ENCODE data around the gene C1orf174. TPM values are rescaled to one million over a fixed set of nuclear protein-coding genes. Genes with fewer than 3 reads are reported as not detected.
A peak's percentile ranks its signal among the peaks of the same experiment; 100 is the strongest.

The C1orf174 gene
- total and polyA plus RNA-seq, 4 donors, result 18.5 to 29.1 (median 25.5) TPM

DNA sequence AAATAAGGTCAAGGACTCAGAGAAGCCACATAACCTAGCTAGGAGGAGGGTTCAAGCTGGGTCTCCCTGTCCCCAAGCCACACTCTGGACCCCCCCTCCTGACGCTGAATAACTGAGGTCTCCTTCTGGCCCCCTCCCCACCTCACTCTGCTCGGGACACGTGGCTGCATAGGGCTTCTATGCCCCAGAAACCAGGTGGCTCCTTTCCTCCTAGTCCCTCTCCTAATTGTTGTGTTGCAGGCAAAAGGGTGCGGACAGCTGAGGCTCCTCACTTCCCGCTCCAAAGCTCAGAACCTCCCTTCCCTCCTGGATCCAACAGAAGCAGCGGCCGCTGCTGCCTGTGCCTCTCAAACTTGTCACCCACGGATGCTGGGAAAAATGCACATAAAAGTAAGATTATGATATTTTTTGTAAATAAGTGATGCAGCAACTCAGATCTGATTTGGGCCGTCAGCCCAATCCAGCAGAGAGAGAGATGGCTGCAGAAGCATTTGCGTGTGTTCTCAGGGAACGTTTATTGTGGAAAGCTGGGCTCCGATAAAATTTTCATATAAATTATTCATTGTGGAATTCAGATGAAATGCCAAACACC lies 40.8 kb upstream of the C1orf174 start:
- peak in 2 of 6 donors; percentile 58 to 91 for DNase-seq (ENCODE audit: low read depth in 4 of 6, low spot score in 6 of 6)
- Histone ChIP-seq H3K4me3 (ENCODE audit: low read depth, low read length) (no peak overlapping the region), H3K9me3 (ENCODE audit: control insufficient read depth, insufficient read depth, low read length) (peaks cover 2% of the 10 kb centered on the region), H3K36me3 (ENCODE audit: control insufficient read depth, insufficient read depth, low read length) (no peaks in the 10 kb centered on the region), H3K27ac (ENCODE audit: low read depth, low read length) (no peak overlapping the region), H3K4me1 (ENCODE audit: control insufficient read depth, insufficient read depth, low read length) (peaks cover 25% of the 10 kb centered on the region), H3K27me3 (ENCODE audit: control insufficient read depth, insufficient read depth, low read length) (no peaks in the 10 kb centered on the region)
- WGBS (ENCODE audit: insufficient coverage), result 51% methylated on average over 4 of the region's 12 CpGs

DNA sequence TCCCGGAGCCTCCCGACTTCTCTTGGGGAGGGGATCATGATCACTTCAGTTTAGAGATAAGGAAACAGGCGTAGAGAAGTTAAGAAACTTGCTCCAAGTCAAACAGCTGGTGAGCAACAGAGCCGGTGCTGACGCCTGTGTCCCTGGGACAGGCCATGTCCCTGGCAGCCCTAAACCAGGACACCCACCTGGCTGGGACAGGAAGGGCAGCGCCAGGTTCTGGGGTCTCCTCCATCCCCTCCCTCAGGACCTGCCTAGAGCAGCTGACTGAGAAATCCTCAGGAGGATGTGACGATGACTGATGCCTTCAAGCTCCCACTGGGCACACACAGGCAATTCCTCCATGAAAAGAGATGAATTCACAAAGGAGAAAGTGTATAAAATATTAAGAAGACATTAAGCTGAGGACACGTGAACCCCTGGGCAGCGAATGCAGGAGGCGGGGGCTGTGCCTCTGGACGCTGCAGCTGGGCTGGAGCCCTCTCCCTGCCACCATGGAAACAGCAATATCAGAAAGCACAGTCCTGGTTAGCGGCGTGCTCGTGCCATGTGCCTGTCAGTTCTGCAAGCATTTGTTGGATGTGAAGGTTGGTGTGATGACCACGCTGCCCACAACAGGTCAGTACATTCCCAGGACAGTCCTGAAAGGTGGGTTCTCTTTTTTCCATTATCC lies 40.1 kb upstream of the C1orf174 start:
- Histone ChIP-seq H3K4me3 (ENCODE audit: low read depth, low read length) (no peak overlapping the region), H3K27me3 (ENCODE audit: control insufficient read depth, insufficient read depth, low read length) (no peaks in the 10 kb centered on the region), H3K36me3 (ENCODE audit: control insufficient read depth, insufficient read depth, low read length) (no peaks in the 10 kb centered on the region), H3K9me3 (ENCODE audit: control insufficient read depth, insufficient read depth, low read length) (peaks cover 2% of the 10 kb centered on the region), H3K4me1 (ENCODE audit: control insufficient read depth, insufficient read depth, low read length) (peaks cover 22% of the 10 kb centered on the region), H3K27ac (ENCODE audit: low read depth, low read length) (no peak overlapping the region)
- DNase-seq (ENCODE audit: low read depth in 4 of 6, low spot score in 6 of 6), result peak in 2 of 6 donors; percentile 22 to 85
- WGBS (ENCODE audit: insufficient coverage), result 63% methylated on average over 10 of the region's 15 CpGs

DNA sequence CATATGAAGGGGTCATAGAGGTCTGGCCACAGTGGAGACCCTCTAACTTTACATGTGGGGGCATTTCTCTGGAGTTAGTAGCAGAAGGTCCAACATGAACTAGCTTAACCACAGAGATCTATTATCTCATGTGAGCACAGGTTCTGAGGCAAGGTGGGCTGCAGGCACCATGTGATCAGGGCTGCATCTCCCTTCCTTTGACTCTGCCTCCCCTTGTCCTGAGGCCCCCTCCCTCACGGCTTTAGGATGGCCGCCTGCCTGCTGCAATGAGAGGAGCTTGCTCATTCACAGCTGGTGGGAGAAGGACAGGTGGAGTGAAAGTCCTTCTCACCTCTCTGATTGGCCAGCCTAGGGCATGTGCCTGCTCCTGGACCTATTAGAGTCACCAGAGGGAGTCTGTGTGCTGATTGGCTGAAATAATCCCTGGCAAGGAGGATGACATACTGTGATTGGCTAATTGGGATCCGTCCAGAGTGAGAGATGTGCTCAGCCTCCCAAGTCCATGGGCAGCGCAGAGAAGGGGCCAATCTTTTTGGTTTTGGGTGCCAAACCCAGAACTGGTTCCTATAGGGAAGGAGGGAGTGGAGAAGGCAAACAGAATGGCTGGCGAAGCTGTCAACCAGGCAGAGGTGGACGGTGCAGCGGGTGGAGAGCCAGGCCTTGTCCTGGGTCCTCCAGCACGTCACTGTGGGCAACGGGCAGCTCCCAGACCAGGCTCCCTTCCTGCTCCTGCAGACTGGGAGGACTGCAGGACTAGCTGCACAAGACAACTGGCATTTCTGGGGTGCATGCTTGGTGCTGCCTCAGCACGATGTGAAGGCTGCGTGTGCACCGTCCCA lies 39.4 kb upstream of the C1orf174 start:
- Histone ChIP-seq H3K36me3 (ENCODE audit: control insufficient read depth, insufficient read depth, low read length) (no peaks in the 10 kb centered on the region), H3K27me3 (ENCODE audit: control insufficient read depth, insufficient read depth, low read length) (no peaks in the 10 kb centered on the region), H3K27ac (ENCODE audit: low read depth, low read length) (no peak overlapping the region), H3K9me3 (ENCODE audit: control insufficient read depth, insufficient read depth, low read length) (peaks cover 2% of the 10 kb centered on the region), H3K4me3 (ENCODE audit: low read depth, low read length) (no peak overlapping the region), H3K4me1 (ENCODE audit: control insufficient read depth, insufficient read depth, low read length) (peaks cover 22% of the 10 kb centered on the region)
- DNase-seq (ENCODE audit: low read depth in 4 of 6, low spot score in 6 of 6), result no peak
- 81% methylated on average over 10 of the region's 12 CpGs for WGBS (ENCODE audit: insufficient coverage)

DNA sequence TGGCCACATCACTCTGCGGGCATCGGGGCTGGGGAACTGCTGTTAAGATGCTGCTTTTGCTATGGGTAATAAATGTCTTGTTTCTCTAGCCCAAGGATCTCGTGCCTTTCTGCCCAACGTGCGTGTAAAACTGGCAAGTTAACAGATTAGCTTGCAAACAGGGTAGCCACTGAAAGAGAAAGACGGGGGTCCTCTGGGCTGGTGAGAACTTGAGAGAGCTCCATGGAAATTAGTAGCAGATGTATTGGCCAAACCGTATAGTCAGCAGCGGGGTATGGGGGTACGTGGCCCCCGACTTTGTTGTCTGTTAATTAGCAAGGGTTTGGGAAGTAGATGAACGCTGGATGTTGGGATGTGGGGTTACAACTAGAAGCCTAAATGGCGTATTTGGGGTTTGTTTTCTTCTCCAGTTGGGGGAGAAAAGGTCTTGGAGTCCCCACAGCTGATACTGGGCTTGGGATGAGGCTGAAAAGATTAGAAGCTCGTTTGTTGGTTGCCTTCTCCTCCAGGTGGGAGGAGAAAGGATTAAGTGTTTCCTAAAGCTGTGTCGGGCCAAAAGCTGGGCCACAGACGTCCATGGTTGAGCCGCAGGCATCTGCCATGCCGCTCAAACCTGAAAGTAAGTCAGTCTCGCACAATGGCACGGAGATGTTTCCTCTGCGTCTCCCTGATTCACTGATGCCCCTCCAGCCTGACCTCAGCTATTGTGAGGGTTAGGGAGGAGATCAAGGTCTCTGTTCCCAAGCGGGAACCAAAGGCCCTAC lies 32.3 kb upstream of the C1orf174 start:
- H3K27ac ChIP-seq (ENCODE audit: low read depth, low read length), result no peak overlapping the region
- H3K4me3 ChIP-seq (ENCODE audit: low read depth, low read length), result no peak overlapping the region
- no peaks in the 10 kb centered on the region for H3K36me3 ChIP-seq (ENCODE audit: control insufficient read depth, insufficient read depth, low read length)
- peaks cover 14% of the 10 kb centered on the region for H3K4me1 ChIP-seq (ENCODE audit: control insufficient read depth, insufficient read depth, low read length)
- DNase-seq (ENCODE audit: low read depth in 4 of 6, low spot score in 6 of 6), result no peak
- no peaks in the 10 kb centered on the region for H3K27me3 ChIP-seq (ENCODE audit: control insufficient read depth, insufficient read depth, low read length)
- WGBS (ENCODE audit: insufficient coverage), result 79% methylated on average over 20 of the region's 21 CpGs
- peaks cover 2% of the 10 kb centered on the region for H3K9me3 ChIP-seq (ENCODE audit: control insufficient read depth, insufficient read depth, low read length)

DNA sequence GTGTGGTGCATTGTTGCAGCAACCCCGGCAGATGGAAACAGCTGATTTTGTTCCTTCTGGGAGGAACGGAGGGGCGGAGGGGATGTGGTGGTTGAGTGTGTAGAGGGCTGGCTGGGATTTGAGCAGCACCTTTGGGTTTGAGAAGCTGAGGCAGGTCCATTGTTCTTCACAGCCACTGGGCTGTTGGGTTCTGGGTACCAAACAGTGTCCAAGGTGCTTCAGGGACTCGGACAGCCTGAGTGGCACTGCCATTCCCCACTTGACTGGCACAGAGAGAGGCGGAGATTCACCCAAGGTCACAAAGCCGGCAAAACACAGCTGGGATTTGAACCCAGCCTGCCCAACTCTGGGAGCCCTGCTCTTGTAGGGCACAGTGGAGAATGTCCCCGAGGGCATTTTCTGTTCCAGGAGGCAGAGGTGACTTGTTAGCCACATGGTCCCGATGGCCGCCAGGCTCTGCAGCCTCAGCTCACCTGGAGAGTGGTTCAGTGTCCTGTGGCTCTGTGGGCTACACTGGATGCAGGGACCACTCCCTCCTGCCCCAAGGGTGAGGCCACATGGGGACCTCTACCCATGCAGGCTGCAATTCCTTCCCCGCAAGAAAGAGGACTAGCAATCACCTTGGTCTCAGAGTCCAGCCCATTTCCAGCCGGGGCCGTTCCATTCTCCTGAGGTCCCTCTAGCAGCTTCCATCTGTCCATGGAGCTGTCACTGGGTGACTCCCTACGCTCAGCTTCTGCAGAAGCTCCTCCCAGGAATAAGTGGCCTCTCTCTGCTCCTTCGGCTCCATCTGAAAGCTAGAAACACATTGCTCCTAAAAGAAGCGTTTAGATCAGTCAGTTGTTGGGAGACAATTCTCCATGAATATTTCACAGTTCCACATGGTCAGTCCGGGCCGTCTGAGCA lies 31.2 kb upstream of the C1orf174 start:
- no peaks in the 10 kb centered on the region for H3K27me3 ChIP-seq (ENCODE audit: control insufficient read depth, insufficient read depth, low read length)
- no peak overlapping the region for H3K4me3 ChIP-seq (ENCODE audit: low read depth, low read length)
- 80% methylated on average over 14 of the region's 17 CpGs for WGBS (ENCODE audit: insufficient coverage)
- no peak overlapping the region for H3K27ac ChIP-seq (ENCODE audit: low read depth, low read length)
- no peaks in the 10 kb centered on the region for H3K9me3 ChIP-seq (ENCODE audit: control insufficient read depth, insufficient read depth, low read length)
- H3K4me1 ChIP-seq (ENCODE audit: control insufficient read depth, insufficient read depth, low read length), result peaks cover 14% of the 10 kb centered on the region
- no peak for DNase-seq (ENCODE audit: low read depth in 4 of 6, low spot score in 6 of 6)
- no peaks in the 10 kb centered on the region for H3K36me3 ChIP-seq (ENCODE audit: control insufficient read depth, insufficient read depth, low read length)

DNA sequence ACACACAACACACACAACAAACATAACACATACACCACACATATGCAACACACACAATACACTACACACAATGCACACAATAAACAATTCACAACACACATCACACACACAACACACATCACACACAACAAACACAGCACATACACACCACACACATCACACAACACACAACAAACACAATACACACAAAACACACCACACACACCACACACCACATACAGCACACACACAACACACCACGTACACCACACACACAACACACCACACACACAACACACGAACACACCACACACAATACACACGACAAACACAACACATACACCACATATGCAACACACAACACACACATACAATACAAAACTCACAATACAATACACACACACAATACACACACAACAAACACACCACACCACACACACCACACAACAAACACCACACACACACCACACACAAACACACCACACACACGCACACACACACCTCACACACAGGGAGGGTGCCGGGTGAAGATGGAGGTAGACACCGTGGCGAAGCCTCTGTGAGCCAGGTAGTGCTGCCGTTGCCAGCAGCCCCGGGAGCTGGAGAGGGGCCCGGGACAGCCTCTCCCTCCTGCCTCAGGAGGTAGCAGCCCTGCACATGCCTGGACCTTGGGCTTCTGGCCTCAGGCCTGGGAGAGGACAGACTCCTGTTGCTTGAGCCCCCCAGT lies 30.4 kb upstream of the C1orf174 start:
- Histone ChIP-seq H3K4me3 (ENCODE audit: low read depth, low read length) (no peak overlapping the region), H3K36me3 (ENCODE audit: control insufficient read depth, insufficient read depth, low read length) (no peaks in the 10 kb centered on the region), H3K27me3 (ENCODE audit: control insufficient read depth, insufficient read depth, low read length) (no peaks in the 10 kb centered on the region), H3K27ac (ENCODE audit: low read depth, low read length) (no peak overlapping the region), H3K4me1 (ENCODE audit: control insufficient read depth, insufficient read depth, low read length) (peaks cover 14% of the 10 kb centered on the region), H3K9me3 (ENCODE audit: control insufficient read depth, insufficient read depth, low read length) (no peaks in the 10 kb centered on the region)
- DNase-seq (ENCODE audit: low read depth in 4 of 6, low spot score in 6 of 6), result no peak
- 67% methylated on average over 8 of the region's 10 CpGs for WGBS (ENCODE audit: insufficient coverage)

DNA sequence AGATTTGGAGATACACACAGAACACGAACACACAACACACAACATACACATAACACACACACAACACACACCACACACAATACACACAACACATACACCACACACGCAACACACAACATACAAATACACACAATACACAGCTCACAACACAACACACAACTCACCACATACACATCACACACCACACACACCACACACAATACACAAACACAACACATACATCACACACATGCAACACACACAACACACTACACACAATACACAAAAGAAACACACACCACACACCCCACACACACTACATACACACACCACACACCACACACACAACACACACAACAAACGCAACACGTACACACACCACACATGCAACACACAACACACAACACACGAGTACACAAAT lies 29.1 kb upstream of the C1orf174 start:
- Histone ChIP-seq H3K9me3 (ENCODE audit: control insufficient read depth, insufficient read depth, low read length) (no peaks in the 10 kb centered on the region), H3K36me3 (ENCODE audit: control insufficient read depth, insufficient read depth, low read length) (no peaks in the 10 kb centered on the region), H3K4me1 (ENCODE audit: control insufficient read depth, insufficient read depth, low read length) (peaks cover 24% of the 10 kb centered on the region), H3K27me3 (ENCODE audit: control insufficient read depth, insufficient read depth, low read length) (no peaks in the 10 kb centered on the region), H3K27ac (ENCODE audit: low read depth, low read length) (no peak overlapping the region), H3K4me3 (ENCODE audit: low read depth, low read length) (no peak overlapping the region)
- 56% methylated on average over 5 of the region's 5 CpGs for WGBS (ENCODE audit: insufficient coverage)
- no peak for DNase-seq (ENCODE audit: low read depth in 4 of 6, low spot score in 6 of 6)

DNA sequence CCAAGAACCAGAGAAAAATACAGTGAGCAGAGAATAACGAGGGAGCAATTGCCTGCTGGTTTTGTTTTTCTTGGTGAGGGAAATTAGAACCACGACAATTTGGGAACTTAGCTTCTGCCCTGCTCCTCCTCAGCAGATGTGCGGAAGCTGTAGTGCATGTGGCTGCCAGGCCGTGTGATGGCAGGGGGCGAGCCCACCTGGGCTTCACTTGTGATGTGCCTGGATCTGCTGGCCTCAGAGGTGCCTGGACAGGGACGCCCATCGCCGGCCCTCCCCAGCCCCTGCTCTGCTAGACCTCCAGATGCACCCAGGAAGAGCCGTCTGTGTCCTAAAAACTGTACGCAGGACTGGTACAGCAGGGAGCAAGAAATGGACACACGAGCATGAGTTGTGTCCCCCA lies 28.5 kb upstream of the C1orf174 start:
- Histone ChIP-seq H3K27ac (ENCODE audit: low read depth, low read length) (no peak overlapping the region), H3K4me1 (ENCODE audit: control insufficient read depth, insufficient read depth, low read length) (peaks cover 26% of the 10 kb centered on the region), H3K27me3 (ENCODE audit: control insufficient read depth, insufficient read depth, low read length) (no peaks in the 10 kb centered on the region), H3K36me3 (ENCODE audit: control insufficient read depth, insufficient read depth, low read length) (no peaks in the 10 kb centered on the region), H3K4me3 (ENCODE audit: low read depth, low read length) (no peak overlapping the region), H3K9me3 (ENCODE audit: control insufficient read depth, insufficient read depth, low read length) (no peaks in the 10 kb centered on the region)
- DNase-seq (ENCODE audit: low read depth in 4 of 6, low spot score in 6 of 6), result peak in 1 of 6 donors; percentile 56
- WGBS (ENCODE audit: insufficient coverage), result 55% methylated on average over 11 of the region's 11 CpGs

All from spinal cord (tissue), 10 donors.